GM19328 (cell line): ENCODE measurements around the gene TNKS2.
"Not testable (repeated sequence)": the region's sequence is repeated elsewhere in the genome, so short reads cannot be mapped to it uniquely, and the experiment has no call there.

ENCODE experiments used
- ATAC-seq: cut with Tn5 transposase; IDR thresholded peaks from one replicate; pipeline ENCODE4 v1.9.1; 2021; ENCODE audit warnings: mild to moderate bottlenecking, moderate library complexity; ENCODE audit not compliant: unreplicated experiment

TNKS2 gene

DNA sequence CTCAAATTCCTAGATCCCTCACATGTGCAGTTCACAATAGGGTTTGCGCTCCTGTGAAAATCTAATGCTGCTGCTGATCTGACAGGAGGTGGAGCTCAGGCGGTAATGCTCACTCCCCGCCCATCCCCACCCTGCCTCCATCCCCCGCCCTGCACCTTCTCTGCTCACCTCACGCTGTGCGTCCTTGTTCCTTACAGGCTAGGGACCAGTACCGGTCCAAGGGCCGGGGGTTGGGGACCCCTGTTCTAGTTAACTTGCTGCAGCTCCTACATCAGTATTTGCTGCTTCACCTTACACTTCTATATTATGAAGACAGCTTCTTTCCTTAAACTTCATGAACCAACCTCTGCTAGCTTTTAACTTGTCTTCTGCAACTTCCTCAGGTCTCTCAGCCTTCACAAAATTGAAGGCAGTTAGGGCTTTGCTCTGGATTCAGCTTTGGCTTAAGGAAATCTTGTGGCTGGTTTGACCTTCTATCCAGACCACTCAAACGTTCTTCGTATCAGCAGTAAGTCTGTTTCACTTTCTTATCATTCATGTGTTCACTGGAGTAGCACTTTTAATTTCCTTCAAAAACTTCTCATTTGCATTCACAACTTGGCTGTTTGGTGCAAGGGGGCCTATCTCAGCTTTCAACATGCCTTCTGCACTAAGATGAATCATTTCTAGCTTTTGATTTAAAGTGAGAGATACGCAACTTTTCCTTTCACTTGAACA, 1.7 kb upstream of the TNKS2 start:
- ATAC-seq: no peak

DNA sequence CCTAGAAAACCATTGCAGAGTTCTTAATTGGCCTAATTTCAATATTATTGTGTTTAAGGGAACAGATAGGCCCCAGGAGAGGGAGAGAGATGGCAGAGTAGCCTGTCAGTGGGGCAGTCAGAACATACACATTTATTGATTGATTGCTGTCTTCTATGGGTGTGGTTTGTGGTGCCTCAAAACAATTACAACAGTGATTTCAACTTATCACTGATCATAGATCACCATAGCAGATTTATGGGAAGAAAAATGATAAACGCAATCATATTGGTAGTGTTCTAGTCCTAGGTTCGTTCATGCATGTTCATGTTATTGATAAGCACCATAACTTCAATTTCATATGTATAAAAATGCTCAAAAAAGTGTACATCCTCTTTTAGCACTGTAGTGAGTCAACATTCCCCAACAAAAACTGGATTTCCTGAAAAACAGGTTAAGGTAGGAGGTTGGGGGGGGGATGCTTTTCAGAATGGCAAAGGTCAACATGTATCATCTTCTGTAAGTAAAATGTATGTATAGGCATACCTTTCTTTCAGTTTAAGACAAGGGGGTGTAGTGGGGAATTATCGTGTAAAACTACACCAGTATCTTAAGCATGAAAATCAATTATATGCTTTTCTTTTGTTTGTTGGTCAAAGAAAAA, 1.1 kb upstream of the TNKS2 start:
- no peak for ATAC-seq

DNA sequence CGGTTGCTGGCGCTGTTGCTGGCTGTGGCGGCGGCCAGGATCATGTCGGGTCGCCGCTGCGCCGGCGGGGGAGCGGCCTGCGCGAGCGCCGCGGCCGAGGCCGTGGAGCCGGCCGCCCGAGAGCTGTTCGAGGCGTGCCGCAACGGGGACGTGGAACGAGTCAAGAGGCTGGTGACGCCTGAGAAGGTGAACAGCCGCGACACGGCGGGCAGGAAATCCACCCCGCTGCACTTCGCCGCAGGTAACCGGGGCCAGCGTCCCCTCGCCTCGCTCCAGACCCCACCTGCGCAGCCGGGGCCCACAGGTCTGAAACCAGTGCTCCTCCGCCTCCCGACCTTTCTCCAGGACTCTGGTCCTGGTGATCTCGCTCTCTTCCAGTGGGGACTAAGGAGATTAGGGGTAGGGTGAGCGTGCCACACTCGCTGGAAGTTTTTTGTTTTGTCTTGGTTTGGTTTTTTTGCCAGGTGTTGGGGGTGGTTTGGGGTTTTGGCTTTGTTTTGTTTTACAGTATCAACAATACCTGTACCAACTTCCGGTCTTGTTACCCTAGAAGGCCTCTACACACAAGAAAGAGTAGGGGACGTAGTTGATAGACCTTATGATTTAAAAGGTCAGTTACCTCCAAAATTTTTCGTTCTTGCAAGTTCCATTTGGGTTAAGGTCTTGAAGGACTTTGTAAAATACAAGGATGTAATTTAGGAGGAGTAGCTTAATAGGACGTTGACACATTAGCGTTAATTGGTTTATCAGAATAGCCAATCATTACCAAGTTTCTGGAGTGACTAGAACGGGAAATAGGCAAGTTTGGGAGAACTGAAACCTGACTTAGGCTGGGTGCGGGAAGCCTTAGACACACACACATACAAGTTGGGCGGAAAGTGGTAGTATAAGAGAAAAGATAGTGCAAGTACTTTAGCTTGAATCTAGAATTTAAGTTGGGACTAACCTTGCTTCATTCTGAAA, 704 bp downstream of the TNKS2 start:
- peak; percentile 38 for ATAC-seq

DNA sequence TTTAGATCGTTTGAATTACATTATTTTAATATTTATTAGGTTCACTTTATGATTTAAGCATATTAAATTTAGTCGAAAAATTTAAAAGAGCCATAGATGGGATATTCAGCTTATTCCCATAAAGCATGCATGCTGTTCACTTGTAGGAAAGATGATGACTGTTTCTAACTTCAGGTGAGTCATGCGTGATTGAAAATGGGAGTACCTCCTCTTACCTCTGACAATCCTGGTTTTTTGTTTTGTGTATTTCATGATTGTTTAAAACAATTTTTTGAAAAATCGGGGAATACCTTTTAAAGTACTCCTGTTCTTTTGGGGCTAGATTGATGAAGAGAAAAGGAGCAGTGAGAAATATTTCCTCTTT, 1.4 kb downstream of the TNKS2 start:
- no peak for ATAC-seq

GRCh38 chr10:91800182-91800581, 2.0 kb downstream of the TNKS2 start:
- no peak for ATAC-seq

- no peak for ATAC-seq
These were observed 2.5 kb downstream of the TNKS2 start for GRCh38 chr10:91800756-91801155.

DNA sequence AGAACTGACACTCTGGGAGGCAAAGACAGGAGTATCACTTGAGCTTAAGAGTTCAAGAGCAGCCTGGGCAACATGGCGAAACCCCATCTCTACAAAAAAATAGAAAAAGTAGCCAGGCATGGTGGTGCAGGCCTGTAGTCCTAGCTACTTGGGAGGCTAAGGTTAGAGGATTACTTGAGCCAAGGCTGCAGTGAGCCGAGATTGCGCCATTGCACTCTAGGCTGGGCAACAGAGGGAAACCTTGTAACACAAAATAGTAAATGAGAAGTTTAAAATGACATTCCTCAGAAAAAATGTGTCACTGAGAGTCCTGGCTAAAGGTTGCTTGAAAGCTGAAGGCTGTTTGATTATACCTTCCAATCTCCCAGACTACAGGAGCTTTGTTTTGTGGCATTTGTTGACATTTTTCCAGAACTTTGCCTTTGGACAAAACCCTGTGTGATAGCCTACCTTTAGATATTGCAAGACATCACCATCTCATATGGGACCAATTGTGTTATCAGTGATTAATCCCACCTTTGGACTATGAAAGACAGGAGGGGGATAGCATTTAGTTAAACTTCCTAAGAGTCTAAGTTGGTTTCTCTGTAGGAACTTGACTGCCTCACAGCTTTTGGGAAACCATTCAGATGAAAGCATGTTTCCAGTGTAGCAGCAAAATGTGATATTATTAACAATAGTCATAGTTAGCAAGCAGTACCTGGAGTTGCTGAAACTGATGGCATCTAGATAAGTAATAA, 5.3 kb downstream of the TNKS2 start:
- no peak for ATAC-seq

DNA sequence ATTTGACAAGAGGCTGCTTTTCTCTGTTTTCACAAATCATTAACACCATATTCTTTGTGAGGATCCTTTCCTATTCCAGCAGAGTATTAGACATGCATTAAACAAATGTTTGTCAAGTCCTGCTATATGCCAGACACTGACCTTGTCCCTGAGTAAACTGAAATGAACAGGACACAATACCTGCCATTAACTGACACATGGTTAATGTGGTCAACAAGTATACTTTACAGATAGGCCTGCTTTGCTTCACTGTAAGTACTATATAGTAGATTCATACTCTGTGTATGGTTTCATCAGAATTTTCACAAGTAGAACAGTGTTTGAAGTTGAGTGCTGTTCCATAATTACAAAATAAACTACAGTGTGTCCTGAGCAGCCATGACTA, 5.9 kb downstream of the TNKS2 start:
- ATAC-seq: no peak

- no peak for ATAC-seq
These were observed 7.0 kb downstream of the TNKS2 start for GRCh38 chr10:91805110-91805838.

- ATAC-seq: not testable (repeated sequence)
These were observed 9.0 kb downstream of the TNKS2 start for GRCh38 chr10:91807264-91807663.

DNA sequence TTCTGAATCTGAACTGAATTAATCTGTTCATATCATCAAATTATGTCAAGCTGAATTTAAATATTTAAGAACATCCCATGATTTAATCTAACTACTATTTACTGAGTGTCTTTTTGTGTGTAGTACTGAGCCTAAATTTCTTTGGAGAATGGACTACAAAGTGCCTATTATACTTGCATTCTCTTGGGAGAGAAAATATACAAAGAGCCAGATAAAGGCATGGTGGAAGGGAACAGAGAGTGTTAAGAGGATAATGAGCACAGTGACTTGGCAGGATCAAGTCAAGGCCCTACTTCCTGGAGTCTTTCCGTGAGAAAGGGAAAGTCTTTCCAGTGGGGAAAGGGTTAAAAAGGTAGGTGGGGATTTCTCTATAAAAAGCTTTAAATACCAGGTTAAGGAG, 15.0 kb downstream of the TNKS2 start:
- ATAC-seq: no peak

DNA sequence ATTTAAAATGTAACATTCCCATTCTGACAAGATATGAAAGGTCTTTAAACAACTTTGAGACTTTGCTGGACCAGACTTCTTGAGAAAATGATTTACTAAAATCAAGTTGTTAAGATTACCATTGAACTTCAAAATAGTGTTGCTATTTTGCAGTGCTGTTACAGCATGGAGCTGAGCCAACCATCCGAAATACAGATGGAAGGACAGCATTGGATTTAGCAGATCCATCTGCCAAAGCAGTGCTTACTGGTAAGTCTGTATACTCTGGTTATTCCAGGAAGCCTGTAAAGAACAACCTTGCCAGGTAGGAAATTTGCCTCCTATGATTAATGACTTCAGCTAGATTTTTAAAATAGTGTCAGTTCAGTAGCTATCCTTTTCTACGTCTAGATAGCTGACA, 18.8 kb downstream of the TNKS2 start:
- no peak for ATAC-seq

GRCh38 chr10:91820144-91820543, 21.9 kb downstream of the TNKS2 start:
- no peak for ATAC-seq

DNA sequence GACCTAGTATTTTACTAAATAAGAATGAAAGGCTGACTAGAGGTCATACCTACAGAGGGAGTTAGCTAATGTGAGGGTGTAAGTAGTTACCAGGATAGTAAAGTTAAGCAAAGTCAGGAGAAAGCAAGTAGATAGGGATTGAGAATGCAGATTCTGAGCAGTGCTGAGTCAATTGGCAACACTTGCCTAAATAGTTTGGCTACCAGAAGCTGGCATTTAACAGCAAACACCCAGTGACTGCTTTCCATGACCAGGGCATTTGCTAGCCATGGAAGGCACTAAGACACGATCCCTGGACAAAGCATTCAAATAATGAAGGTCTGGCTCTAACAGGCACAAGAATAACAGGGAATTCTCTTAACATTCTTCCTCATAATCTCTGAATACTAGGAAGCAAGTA, 25.9 kb downstream of the TNKS2 start:
- no peak for ATAC-seq

GRCh38 chr10:91829268-91829667, 31.0 kb downstream of the TNKS2 start:
- ATAC-seq: no peak

DNA sequence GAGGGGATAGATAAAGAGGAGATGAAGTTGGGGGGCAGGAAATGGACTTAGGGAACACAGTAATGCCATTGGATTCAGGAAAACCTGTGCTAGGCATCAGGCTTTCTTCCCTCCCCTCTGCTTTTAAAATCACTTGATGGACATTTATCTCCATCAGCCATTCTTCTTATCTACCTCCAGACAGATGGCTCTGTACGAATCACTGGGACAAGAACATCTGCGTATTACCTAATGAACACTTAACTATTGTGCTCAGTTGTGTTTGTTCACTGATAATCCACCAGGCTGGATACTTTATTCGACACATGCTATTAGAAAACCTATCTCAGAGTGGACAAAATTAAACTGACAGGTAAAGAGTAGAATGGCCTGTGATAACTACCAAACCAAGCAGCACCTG, 40.0 kb downstream of the TNKS2 start:
- no peak for ATAC-seq

DNA sequence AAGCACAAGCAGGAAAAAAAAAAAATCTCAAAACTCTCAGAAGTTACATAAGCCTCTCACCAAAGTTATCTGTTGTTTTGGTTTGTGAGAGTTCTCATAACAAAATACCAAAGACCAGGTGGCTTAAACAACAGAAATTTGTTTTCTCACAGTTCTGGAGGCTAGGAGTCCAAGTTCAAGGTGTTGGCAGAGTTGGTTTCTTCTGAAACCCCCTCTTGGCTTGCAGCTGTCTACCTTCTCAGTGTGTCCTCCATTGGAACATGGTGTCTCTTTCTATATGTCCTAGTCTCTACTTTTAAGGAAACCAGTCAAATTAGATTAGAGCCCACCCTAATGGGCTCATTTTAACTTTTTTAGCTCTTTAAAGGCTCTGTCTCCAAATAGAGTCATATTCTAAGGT, 44.9 kb downstream of the TNKS2 start:
- no peak for ATAC-seq

GRCh38 chr10:91856637-91857036, 58.4 kb downstream of the TNKS2 start:
- no peak for ATAC-seq

DNA sequence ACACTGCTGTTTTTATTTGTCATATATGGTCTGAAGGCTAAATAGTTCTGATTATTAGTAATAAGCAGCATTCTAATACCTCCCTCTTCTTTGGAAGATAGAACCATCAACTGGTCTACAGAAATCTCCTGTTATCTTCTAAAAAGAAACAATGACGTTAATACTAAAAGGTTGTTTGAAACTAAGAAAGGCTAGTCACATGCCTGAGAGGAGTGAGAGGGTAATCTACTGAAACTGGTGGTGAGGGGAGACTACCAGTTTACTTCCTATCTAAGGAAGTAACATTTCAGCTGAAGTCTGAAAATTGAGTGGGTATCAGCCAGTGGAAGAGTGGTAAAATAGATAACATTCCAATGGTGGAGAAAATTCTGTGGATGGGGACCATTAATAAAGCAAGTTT, 62.7 kb downstream of the TNKS2 start:
- no peak for ATAC-seq

DNA sequence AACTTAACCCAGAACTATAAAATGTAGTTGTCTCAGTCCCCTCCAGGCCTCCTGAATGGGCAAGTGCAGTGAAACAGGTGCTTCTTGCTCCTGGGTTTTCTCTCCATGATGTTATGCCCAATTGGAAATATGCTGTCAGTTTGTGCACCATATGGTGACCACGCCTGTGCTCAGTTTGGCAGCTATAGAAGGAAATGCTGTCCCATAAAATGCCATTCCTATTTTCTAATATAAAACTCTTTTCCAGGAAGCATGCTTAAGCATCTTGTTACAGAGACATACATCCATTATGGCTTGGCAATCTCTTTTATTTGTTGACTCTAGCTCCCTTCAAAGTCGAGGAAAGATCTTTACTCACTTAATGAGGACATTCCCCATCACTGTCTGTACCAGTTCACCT, 65.9 kb downstream of the TNKS2 start:
- ATAC-seq: no peak
